SW 1271 (cell line): ENCODE measurements around the gene GNAI3.

ENCODE experiments used
- DNase-seq, 2 experiments: peaks; one replicate each; lab custom pipeline; 2025; lab: John Stamatoyannopoulos, UW

The GNAI3 gene

DNA sequence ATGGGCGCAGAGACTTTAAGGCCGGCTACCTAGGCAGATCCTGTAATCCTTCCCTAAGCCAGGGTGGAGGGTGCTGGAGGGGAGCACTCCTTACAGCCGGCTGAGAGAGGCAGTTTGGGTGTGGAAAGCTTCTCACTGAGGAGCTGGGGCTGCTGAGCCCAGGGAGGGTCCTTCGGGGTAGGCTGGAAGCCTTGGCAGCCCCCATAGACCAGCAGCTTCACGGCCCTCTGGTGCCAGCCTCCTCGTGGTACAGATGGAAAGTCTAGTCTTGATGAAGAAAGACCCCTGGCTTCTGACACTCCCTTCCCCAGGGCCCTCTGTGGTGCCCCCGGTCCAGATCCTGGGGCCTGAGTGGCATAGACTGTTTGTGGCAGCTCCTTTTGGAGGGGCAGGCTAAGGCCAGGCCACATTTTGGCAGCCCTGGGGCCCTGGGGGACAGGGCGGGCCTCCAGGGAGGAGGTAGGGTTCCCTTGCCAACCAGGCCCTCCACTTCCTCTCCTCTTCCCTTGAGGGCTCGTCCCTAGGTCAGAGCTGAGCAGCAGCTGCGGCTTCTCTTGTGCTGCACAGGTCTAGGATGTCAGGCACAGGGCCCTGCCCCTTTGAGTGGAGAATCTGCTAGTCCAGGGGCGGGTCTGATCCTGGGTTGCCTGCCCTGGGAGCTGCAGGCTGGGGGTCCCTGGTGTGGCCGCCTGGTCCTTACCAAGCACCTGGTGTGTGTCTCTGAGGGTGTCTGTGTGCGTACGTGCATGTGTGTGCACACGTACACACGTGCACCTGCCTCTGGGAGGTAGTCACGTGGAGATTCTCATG, 76.0 kb downstream of the GNAI3 start:
- no peak for DNase-seq

DNA sequence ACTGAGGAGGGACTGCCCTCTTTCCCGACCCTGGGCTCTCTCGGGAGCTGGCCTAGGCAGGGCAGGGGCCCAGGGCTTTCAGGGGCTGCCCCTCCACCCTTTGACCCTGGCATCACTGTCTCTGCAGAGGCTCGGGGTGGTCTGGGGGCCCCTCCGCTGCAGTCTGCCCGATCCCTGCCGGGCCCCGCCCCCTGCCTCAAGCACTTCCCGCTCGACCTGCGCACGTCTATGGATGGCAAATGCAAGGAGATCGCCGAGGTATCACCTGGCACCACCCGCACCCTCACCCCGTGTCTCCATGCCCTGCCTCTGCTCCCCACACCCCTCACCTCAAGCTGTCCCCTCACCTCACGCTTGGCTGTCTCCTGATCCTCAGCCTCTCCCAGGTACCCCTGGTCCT, 76.8 kb downstream of the GNAI3 start:
- no peak for DNase-seq

DNA sequence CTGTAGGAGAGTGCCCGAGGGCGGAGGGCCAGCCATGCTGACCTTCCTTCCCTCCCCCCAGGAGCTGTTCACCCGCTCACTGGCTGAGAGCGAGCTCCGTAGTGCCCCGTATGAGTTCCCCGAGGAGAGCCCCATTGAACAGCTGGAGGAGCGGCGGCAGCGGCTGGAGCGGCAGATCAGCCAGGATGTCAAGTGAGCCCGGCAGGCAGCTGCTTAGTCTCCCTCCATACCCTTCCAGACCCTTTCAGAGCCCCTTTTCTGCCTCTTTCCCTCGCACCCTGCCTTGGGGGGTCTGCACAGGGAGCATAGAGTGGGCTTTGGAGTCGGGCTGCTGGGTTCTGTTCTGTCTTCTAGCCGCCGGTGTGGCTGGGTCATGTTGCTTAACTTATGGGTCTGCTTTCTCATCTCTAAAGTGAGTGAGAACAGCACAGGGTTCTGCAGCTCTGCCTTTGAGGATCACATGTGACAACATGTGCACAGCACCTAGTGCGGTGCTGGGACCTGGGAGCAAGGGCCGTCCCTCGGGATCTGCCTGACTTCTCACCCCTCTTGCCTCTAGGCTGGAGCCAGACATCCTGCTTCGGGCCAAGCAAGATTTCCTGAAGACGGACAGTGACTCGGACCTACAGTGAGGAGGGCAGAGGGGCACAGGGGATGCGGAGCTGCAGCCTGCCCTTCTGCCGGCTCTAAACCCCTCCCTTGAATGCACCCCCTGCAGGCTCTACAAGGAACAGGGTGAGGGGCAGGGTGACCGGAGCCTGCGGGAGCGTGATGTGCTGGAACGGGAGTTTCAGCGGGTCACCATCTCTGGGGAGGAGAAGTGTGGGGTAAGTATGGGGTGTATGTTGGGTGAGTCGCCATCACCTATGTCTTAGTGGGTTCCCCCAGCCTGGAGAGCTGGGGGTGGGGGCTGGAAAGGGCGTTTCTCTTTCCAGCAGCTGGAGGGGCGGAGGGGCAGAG, 77.5 kb downstream of the GNAI3 start:
- no peak for DNase-seq

DNA sequence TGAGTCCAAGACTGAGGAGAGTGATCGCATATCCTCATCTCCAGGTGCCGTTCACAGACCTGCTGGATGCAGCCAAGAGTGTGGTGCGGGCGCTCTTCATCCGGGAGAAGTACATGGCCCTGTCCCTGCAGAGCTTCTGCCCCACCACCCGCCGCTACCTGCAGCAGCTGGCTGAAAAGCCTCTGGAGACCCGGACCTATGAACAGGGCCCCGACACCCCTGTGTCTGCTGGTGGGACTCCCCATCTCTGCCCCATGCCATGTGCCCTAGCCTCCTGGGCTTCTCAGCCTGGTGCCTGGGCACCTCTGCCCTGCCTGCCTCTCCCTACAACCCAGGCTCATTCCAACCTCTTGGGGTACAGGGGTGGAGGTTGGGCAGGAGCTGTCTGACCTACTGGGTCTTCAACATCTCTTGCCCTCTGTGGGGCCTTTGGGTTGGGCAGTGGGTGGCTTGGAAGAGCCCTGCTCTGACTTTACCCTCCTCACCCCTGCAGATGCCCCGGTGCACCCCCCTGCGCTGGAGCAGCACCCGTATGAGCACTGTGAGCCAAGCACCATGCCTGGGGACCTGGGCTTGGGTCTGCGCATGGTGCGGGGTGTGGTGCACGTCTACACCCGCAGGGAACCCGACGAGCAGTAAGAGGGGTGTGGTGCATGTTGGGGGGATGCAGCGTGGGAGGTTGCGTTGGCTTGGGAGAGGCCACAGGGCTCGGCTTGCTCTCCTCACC, 78.4 kb downstream of the GNAI3 start:
- no peak for DNase-seq

DNA sequence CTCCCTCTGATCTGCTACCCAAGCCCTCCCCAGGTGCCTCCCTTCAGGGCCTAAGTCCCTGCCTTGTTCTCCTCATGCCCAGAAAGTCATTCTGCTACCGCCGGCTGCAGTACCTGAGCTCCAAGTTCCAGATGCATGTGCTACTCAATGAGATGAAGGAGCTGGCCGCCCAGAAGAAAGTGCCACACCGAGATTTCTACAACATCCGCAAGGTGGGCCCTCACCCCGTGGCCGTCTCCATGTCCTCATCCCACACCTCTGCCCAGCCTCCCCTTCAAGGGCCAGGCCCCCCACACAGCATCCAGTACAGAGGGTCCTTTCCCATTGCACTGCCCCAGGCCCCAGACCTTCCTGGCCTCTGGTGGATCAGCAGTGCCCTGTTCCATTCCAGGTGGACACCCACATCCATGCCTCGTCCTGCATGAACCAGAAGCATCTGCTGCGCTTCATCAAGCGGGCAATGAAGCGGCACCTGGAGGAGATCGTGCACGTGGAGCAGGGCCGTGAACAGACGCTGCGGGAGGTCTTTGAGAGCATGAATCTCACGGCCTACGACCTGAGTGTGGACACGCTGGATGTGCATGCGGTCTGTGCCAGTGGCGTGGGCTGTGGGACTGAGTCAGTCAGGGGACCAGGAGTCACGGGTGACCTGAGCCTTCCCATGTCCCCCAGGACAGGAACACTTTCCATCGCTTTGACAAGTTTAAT, 79.4 kb downstream of the GNAI3 start:
- no peak for DNase-seq

DNA sequence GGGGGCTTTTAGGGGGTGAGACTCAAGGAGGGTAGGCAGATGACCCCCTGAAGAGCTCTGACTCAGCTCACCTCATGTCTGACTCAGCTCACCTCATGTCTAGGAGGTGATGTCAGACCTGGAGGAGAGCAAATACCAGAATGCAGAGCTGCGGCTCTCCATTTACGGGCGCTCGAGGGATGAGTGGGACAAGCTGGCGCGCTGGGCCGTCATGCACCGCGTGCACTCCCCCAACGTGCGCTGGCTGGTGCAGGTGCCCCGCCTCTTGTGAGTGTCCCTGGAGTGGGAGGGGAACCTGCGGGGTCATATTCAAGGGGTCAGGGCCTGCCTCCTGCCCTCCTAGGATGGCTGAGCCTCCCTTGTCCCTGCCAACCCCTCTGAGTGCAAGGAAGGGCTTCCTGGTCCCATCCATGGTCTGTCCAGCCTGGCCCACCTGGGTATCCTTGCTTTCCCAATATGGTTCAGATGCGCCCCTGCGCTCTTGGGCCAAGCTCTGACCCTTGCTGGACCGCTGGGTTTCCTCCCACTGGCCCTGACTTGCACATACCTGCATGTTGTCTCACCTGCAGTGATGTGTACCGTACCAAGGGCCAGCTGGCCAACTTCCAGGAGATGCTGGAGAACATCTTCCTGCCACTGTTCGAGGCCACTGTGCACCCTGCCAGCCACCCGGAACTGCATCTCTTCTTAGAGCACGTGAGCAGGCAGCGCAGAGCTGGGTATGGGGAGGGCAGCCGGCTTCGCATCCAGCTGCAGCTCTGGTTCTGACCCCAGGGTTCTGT, 80.3 kb downstream of the GNAI3 start:
- DNase-seq, result no peak

DNA sequence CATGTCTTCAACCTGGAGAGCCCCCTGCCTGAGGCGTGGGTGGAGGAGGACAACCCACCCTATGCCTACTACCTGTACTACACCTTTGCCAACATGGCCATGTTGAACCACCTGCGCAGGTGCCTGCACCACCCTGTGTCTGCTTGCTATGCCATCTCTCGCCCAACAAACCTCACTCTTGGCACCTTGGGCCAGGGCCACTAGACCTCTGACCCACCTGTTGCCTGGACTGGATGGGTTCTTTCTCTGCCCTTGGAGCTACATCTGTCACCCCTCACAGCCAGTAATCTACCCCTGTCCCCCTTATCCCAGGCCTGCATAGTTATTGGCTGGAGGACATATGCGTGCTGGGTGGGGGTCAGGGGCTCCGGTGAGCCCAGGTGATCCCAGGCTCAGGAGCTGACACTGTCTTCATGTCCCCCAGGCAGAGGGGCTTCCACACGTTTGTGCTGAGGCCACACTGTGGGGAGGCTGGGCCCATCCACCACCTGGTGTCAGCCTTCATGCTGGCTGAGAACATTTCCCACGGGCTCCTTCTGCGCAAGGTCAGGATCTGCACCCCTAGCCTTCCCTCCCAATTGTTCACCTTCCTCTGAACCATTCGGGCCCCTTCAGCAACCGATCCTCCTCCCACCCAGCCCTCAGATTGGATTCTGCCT, 81.1 kb downstream of the GNAI3 start:
- DNase-seq, result no peak

DNA sequence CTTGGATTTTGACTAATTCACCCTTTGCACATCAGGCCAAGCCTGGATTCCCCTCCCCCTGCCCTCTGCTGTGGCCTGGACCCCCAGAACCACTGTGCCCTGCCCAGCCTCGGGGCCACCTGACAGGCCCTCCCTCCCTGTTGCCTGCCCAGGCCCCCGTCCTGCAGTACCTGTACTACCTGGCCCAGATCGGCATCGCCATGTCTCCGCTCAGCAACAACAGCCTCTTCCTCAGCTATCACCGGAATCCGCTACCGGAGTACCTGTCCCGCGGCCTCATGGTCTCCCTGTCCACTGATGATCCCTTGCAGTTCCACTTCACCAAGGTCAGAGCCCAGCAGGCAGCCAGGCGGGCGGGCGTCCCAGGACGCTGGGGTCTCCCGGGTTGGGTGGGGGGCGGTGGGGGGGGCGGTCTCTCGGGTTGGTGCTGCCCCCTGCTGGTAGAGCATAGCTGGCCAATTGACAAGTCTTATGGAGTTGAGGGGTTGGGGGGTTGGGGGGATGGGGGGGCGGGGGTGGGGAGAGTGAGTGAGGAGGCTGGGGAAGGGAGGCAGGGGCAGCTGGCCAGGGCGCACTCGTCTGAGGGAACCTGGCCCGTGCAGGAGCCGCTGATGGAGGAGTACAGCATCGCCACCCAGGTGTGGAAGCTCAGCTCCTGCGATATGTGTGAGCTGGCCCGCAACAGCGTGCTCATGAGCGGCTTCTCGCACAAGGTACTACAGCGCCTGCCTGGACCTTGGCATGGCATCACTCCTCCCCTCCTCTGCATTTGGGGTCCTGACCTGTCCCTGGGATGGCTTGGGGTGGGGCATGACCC, 81.9 kb downstream of the GNAI3 start:
- DNase-seq, result no peak

DNA sequence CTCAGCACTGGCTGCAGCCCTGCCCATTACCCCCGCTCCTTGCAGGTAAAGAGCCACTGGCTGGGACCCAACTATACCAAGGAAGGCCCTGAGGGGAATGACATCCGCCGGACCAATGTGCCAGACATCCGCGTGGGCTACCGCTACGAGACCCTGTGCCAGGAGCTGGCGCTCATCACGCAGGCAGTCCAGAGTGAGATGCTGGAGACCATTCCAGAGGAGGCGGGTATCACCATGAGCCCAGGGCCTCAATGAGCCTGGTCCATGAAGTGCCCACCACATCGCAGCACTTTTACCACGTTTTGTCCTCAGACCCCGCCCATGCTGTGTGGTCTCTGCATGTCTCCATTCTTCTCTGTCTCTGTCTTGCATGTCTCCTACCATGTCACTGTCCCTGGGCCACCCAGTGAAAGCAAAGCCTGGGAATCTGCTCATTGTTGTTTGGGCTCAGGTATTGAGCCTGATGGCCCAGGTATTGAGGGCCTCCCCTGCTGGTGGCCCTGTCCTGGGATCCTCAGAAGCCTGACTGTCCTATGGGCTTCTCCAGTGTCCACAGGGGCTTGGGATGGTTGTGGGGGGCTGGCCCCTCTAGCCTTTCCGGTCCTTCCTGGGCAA, 82.6 kb downstream of the GNAI3 start:
- no peak for DNase-seq

DNA sequence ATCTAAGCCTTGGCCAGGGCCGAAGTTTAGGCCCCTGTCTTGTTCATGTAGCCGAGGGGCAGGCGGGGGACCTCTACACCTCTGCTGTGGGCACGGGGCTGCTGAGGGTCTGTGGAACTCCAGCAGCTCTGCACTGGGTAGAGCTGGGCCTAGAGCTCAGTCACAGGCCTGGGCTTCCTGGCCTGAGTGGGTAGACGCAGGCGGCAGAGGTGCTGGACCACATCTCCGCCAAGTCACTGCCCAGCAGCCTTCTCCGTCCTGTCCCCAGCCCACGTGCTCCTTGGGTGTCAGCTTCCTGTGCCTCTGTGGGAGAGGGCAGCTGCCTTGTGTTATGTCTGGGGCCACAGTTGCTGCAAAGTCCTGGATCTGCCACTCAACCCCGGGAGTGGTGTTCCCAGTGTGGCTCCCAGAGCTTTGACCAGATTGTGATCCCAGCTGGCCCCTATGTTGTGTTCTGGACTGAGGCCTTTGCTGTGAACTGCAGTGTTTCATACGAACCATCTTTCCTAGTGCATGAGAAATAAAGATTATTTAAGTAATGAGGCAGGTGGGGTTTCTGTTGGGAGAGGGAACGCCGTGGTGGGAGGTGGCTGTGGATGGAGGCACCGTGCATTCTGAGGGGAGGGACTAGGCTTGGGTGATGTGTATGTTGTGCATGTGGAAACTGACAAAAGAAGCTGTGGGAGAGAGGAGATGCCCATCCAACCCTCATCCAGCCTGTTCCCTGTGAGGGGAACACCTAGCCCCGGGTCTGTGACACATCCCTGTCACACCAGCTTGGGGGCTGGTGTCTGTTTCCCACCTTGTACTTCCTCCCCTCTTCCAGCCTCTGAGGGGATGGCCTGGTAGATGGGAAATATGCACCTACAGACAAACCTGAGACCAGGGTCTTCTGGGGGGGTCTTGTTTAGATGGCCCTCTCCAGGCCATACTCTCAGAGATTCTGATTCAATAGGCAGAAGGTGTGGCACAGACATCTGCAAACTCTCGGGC, 83.4 kb downstream of the GNAI3 start:
- DNase-seq, result no peak

DNA sequence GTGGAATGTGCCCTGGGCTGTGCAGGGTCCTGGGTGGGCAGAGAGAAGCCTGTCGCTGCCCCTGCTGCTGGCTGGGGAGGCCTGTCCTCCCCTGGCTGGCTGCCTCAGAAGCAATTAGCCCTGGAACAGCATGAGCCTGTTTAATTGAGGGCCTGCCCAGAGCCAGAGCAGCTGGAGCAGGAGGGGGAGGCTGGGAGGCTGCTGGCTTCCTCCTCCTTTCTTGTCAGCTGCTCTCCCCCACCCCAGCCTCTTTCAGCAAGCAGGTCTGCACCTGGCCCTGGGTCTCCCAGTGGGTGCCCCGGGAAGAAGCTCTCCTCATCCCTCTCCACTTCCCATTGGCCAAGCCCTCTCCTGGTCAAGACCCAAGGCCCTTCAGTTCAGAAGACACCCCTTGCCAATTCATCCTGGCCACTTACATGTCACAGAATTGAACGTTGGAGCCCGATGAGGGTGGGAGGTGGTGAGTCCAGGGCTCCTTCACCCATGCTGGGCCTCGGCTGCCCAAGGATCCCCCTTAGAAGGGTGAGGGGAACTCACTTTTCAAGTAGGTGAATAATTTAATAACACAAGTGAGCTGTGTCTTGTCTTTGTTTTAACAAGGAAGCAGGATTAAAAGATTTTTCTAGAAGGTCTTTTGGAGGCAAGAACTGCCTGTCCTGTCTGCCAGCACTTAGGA, 84.4 kb downstream of the GNAI3 start:
- no peak for DNase-seq

DNA sequence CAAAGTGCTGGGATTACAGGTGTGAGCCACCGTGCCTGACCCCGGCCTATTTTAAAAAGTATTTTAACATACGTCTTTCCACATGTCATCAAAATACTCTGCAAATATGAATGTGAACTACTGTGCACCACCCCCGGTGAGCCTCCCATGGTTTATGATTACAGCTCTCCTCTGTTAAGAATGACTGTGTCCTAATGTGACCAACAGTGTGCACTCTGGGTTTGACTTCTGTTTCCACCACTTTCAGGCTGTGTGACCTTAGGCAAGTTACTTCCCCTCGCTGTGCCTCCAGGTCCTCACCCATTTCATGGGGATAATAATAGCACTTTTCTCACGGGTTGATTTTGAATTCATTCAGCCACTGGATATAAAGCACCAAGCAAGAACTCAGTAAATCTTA, 85.9 kb downstream of the GNAI3 start:
- no peak for DNase-seq

DNA sequence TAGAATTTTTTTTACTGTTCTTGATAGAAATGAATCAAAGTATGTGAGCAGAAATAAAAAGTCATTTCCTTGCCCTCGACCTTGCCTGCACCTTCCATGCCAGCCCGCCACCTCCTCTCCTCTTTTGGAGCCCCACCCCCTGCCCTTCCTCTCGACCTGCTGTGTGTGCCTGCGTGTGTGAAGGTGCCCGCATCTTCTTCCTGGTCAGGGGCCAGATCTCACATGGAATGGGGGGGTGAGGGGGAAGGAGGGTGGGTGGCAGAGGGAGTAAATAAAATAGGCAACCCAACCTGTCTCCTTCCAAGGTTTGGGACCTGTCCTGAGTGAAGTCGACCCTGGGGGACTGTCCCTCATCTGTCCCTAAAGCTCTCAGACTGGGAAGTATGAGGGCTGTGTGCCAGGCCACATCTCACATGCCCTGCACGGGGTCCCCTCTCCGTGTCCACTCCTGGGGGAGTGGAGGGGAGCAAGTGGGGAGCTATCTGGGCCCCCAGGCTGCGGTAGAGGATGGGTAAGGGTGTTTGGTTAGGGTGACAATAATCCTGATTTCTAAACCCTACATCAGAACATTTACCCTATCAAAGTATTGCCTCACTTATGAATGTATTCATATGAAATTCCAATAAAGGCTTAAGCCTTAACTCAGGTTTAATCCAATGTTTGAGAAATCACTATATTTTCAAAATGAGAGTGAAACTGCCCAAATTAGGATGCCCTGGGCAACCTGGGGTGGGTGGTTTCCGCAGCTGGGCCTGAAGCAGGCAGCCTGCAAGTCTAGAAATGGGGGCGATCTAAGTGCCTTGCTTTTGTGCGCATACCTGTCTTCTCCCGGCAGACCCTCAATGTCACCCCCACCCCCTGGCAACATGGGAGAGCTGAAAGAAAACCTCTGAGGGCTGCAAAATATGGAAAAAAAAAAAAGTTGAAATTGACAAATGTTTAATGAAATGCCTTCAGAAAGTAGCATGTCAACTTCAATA, 86.6 kb downstream of the GNAI3 start:
- no peak for DNase-seq

DNA sequence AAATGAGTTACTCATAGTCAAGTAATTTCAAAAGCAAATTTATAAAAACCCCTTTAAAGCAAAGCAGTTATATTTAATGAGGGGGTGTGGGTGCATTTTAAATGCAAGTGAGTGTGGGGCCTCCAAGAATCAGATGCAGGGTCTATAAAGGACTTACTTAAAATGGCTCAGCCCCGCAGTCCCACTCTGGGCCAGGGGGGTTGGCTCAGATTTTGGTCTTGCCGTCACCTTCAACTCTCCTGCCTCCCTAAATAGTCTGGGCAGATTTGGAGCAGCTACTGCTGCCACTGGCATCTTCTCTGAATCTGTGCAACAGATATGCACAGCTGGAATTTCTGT, 87.4 kb downstream of the GNAI3 start:
- no peak for DNase-seq

DNA sequence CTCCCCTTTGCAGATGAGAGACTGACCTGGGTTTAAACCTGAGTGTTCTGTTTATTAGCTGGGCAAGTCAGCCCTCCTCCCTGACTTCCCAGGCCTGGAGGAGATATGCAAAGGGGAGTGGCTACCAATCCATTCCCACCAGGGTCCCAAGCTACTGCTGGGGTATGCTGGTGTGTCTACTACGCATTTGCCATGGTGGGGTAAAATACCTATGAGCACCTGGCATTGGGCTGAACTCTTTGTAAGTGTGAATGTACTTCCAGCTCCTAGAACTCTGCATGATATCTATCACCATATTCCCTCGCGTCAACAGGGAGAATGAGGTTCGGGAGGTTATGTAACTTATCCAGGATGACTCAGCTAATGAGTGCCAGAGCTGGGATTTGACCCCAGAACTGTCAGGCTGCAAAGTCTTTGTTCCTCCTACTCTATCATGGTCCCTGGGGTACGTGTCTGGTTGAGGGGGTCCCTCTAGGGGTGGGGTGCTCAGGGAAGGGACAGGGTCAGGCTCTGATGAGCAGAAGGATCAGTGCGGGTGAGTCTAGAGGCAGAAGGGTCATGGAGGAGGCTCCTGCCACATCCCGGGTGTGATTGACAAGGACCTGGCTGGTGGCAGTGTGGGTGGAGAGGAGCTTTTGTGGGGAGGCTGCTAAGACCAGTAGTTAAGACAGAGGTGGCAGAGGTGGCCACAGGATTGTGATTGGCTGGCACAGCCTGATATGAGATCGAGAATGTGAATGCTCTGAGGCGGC, 88.0 kb downstream of the GNAI3 start:
- no peak for DNase-seq
